Activated naive CD8-positive, alpha-beta T cell treated with anti-CD3 and anti-CD28 coated beads for 36 hours (primary cell): Measurements from ENCODE around the gene MYCN. TPM values are rescaled to one million over a fixed set of nuclear protein-coding genes. Genes with fewer than 3 reads are reported as not detected.
"Not testable (repeated sequence)": the region's sequence is repeated elsewhere in the genome, so short reads cannot be mapped to it uniquely, and the experiment has no call there.

Experiments used
- DNase-seq: peaks from one replicate; pipeline ENCODE4 v3.0.0; 2021
- H3K27ac Mint-ChIP-seq: one replicate; pipeline ENCODE4 v1.8.0; 2022; ENCODE audit warnings: mild to moderate bottlenecking, moderate library complexity, mixed read lengths
- H3K27me3 Mint-ChIP-seq: one replicate; pipeline ENCODE4 v1.8.0; 2022; ENCODE audit warnings: mild to moderate bottlenecking, mixed read lengths
- H3K36me3 Mint-ChIP-seq: one replicate; pipeline ENCODE4 v1.8.0; 2021; ENCODE audit warnings: mild to moderate bottlenecking, mixed read lengths
- H3K4me1 Mint-ChIP-seq: one replicate; pipeline ENCODE4 v1.8.0; 2021; ENCODE audit warnings: mixed read lengths
- H3K4me3 Mint-ChIP-seq: one replicate; pipeline ENCODE4 v1.8.0; 2022; ENCODE audit warnings: mild to moderate bottlenecking, moderate library complexity, mixed read lengths
- H3K9me3 Mint-ChIP-seq: one replicate; pipeline ENCODE4 v1.8.0; 2022; ENCODE audit warnings: mixed read lengths
- total RNA-seq, 2 experiments: library from RNA; stranded (reverse); gene quantifications; one replicate each; pipeline ENCODE4 v1.2.3, GENCODE V29; 2021

The MYCN gene
- total RNA-seq, 2 experiments from 2014 or later = 0.16 TPM; not detected in 1

- Mint-ChIP-seq H3K4me3 (no peak overlapping the region), H3K9me3 (peaks cover 14% of the 10 kb centered on the region), H3K36me3 (no peaks in the 10 kb centered on the region), H3K27me3 (peaks cover 6% of the 10 kb centered on the region), H3K27ac (no peak overlapping the region), H3K4me1 (no peaks in the 10 kb centered on the region)
- no peak for DNase-seq
These were observed 38.6 kb upstream of the MYCN start for GRCh38 chr2:15901808-15902130.

- H3K9me3 Mint-ChIP-seq, H3K4me3 Mint-ChIP-seq, H3K36me3 Mint-ChIP-seq, DNase-seq, H3K27ac Mint-ChIP-seq, H3K4me1 Mint-ChIP-seq: not testable (repeated sequence)
- H3K27me3 Mint-ChIP-seq = peaks cover 19% of the 10 kb centered on the region
These were observed 36.4 kb upstream of the MYCN start for GRCh38 chr2:15903910-15904309.

GRCh38 chr2:15905267-15905645, 35.1 kb upstream of the MYCN start:
- H3K9me3 Mint-ChIP-seq = peaks cover 4% of the 10 kb centered on the region

GRCh38 chr2:15905986-15906491, 34.3 kb upstream of the MYCN start:
- Mint-ChIP-seq H3K4me3 (no peak overlapping the region), H3K9me3 (peaks cover 4% of the 10 kb centered on the region), H3K36me3 (no peaks in the 10 kb centered on the region), H3K4me1 (peaks cover 1% of the 10 kb centered on the region), H3K27ac (no peak overlapping the region), H3K27me3 (peaks cover 19% of the 10 kb centered on the region)
- DNase-seq = no peak

More at GRCh38 chr2:15905267-15905645, 35.1 kb upstream of the MYCN start:
- peaks cover 1% of the 10 kb centered on the region for H3K4me1 Mint-ChIP-seq
- no peak overlapping the region for H3K4me3 Mint-ChIP-seq
- no peak for DNase-seq
- H3K27ac Mint-ChIP-seq = no peak overlapping the region
- H3K27me3 Mint-ChIP-seq = peaks cover 19% of the 10 kb centered on the region
- H3K36me3 Mint-ChIP-seq = no peaks in the 10 kb centered on the region

GRCh38 chr2:15906778-15907177, 33.6 kb upstream of the MYCN start:
- Mint-ChIP-seq H3K4me3 (no peak overlapping the region), H3K36me3 (no peaks in the 10 kb centered on the region), H3K9me3 (peaks cover 2% of the 10 kb centered on the region), H3K27ac (no peak overlapping the region), H3K27me3 (peaks cover 19% of the 10 kb centered on the region), H3K4me1 (peaks cover 1% of the 10 kb centered on the region)
- DNase-seq = no peak

- Mint-ChIP-seq H3K27me3 (peaks cover 19% of the 10 kb centered on the region), H3K9me3 (peaks cover 2% of the 10 kb centered on the region), H3K4me3 (no peak overlapping the region), H3K27ac (no peak overlapping the region), H3K4me1 (peaks cover 1% of the 10 kb centered on the region), H3K36me3 (no peaks in the 10 kb centered on the region)
- no peak for DNase-seq
These were observed 32.7 kb upstream of the MYCN start for GRCh38 chr2:15907461-15908324.

GRCh38 chr2:15908371-15908770, 32.0 kb upstream of the MYCN start:
- Mint-ChIP-seq H3K27ac (no peak overlapping the region), H3K27me3 (peaks cover 19% of the 10 kb centered on the region), H3K4me1 (peaks cover 1% of the 10 kb centered on the region), H3K36me3 (no peaks in the 10 kb centered on the region), H3K9me3 (peaks cover 2% of the 10 kb centered on the region), H3K4me3 (no peak overlapping the region)
- DNase-seq = no peak

GRCh38 chr2:15909157-15909556, 31.2 kb upstream of the MYCN start:
- Mint-ChIP-seq H3K4me1 (peaks cover 1% of the 10 kb centered on the region), H3K27ac (no peak overlapping the region), H3K36me3 (no peaks in the 10 kb centered on the region), H3K4me3 (no peak overlapping the region), H3K27me3 (peaks cover 19% of the 10 kb centered on the region), H3K9me3 (peaks cover 2% of the 10 kb centered on the region)
- no peak for DNase-seq

GRCh38 chr2:15909736-15910135, 30.6 kb upstream of the MYCN start:
- no peak for DNase-seq
- H3K27ac Mint-ChIP-seq = no peak overlapping the region
- peaks cover 2% of the 10 kb centered on the region for H3K9me3 Mint-ChIP-seq
- peaks cover 1% of the 10 kb centered on the region for H3K4me1 Mint-ChIP-seq
- no peak overlapping the region for H3K4me3 Mint-ChIP-seq
- no peaks in the 10 kb centered on the region for H3K36me3 Mint-ChIP-seq
- peaks cover 19% of the 10 kb centered on the region for H3K27me3 Mint-ChIP-seq

GRCh38 chr2:15911270-15911669, 29.1 kb upstream of the MYCN start:
- H3K4me1 Mint-ChIP-seq, H3K27ac Mint-ChIP-seq, H3K4me3 Mint-ChIP-seq, H3K36me3 Mint-ChIP-seq, DNase-seq, H3K9me3 Mint-ChIP-seq: not testable (repeated sequence)
- H3K27me3 Mint-ChIP-seq = peaks cover 17% of the 10 kb centered on the region

- no peaks in the 10 kb centered on the region for H3K36me3 Mint-ChIP-seq
- H3K27me3 Mint-ChIP-seq = peaks cover 13% of the 10 kb centered on the region
- H3K4me1 Mint-ChIP-seq = peaks cover 1% of the 10 kb centered on the region
- H3K27ac Mint-ChIP-seq = no peak overlapping the region
- peaks cover 2% of the 10 kb centered on the region for H3K9me3 Mint-ChIP-seq
- H3K4me3 Mint-ChIP-seq = no peak overlapping the region
- DNase-seq = no peak
These were observed 28.7 kb upstream of the MYCN start for GRCh38 chr2:15911686-15912085.

- Mint-ChIP-seq H3K27me3 (peaks cover 13% of the 10 kb centered on the region), H3K4me3 (no peak overlapping the region), H3K4me1 (peaks cover 1% of the 10 kb centered on the region), H3K36me3 (no peaks in the 10 kb centered on the region), H3K9me3 (peaks cover 2% of the 10 kb centered on the region), H3K27ac (no peak overlapping the region)
- DNase-seq = no peak
These were observed 28.1 kb upstream of the MYCN start for GRCh38 chr2:15912203-15912602.

- Mint-ChIP-seq H3K36me3 (no peaks in the 10 kb centered on the region), H3K9me3 (peaks cover 2% of the 10 kb centered on the region), H3K27me3 (peaks cover 6% of the 10 kb centered on the region), H3K27ac (no peak overlapping the region), H3K4me1 (peaks cover 1% of the 10 kb centered on the region), H3K4me3 (no peak overlapping the region)
- DNase-seq = no peak
These were observed 27.2 kb upstream of the MYCN start for GRCh38 chr2:15913146-15913545.

- H3K9me3 Mint-ChIP-seq = no peaks in the 10 kb centered on the region
- H3K27me3 Mint-ChIP-seq = peaks cover 8% of the 10 kb centered on the region
- no peaks in the 10 kb centered on the region for H3K4me1 Mint-ChIP-seq
- no peak for DNase-seq
- H3K36me3 Mint-ChIP-seq = no peaks in the 10 kb centered on the region
- no peak overlapping the region for H3K4me3 Mint-ChIP-seq
- no peak overlapping the region for H3K27ac Mint-ChIP-seq
These were observed 25.6 kb upstream of the MYCN start for GRCh38 chr2:15914596-15915385.

- not testable (repeated sequence) for H3K27me3 Mint-ChIP-seq, H3K9me3 Mint-ChIP-seq, H3K4me3 Mint-ChIP-seq, H3K36me3 Mint-ChIP-seq, DNase-seq, H3K27ac Mint-ChIP-seq, H3K4me1 Mint-ChIP-seq
These were observed 24.8 kb upstream of the MYCN start for GRCh38 chr2:15915546-15915945.
